ENCODE measurements around the gene SCLT1.

GRCh38 chr4:128917781-128918180 is 175.6 kb downstream of the SCLT1 start:
- TF ChIP-seq CTCF (IDR thresholded peaks at IDR 0.05) (no peak), POLR2A (IDR thresholded peaks at IDR 0.05) (no peak)

Data from thyroid gland (tissue), 4 donors.